Middle frontal gyrus (tissue), 1 donor: ENCODE measurements around the gene CR2.
A peak's percentile ranks its signal among the peaks of the same experiment; 100 is the strongest.
"Not testable (repeated sequence)": the region's sequence is repeated elsewhere in the genome, so short reads cannot be mapped to it uniquely, and the experiment has no call there.

Experiments used
- DNase-seq: peaks from one replicate; pipeline ENCODE4 v3.0.0-alpha.2; 2015; ENCODE audit warnings: low spot score; ENCODE audit errors: extremely low spot score

Gene CR2

GRCh38 chr1:207444514-207445217, 9.5 kb upstream of the CR2 start:
- no peak for DNase-seq

- DNase-seq, result no peak
Measured at GRCh38 chr1:207453710-207454045, 450 bp upstream of the CR2 start.

- no peak for DNase-seq
Measured at GRCh38 chr1:207455183-207455754, 1.1 kb downstream of the CR2 start.

GRCh38 chr1:207458414-207458813, 4.3 kb downstream of the CR2 start:
- no peak for DNase-seq

- no peak for DNase-seq
Measured at GRCh38 chr1:207459008-207459407, 4.9 kb downstream of the CR2 start.

GRCh38 chr1:207461649-207462048, 7.5 kb downstream of the CR2 start:
- DNase-seq, result no peak

- no peak for DNase-seq
Measured at GRCh38 chr1:207462535-207462934, 8.4 kb downstream of the CR2 start.

- no peak for DNase-seq
Measured at GRCh38 chr1:207463021-207463420, 8.9 kb downstream of the CR2 start.

- no peak for DNase-seq
Measured at GRCh38 chr1:207463571-207463970, 9.4 kb downstream of the CR2 start.

- no peak for DNase-seq
Measured at GRCh38 chr1:207470927-207471326, 16.8 kb downstream of the CR2 start.

- DNase-seq, result no peak
Measured at GRCh38 chr1:207474210-207474609, 20.1 kb downstream of the CR2 start.

- no peak for DNase-seq
Measured at GRCh38 chr1:207486198-207486597, 32.1 kb downstream of the CR2 start.

- DNase-seq, result no peak
Measured at GRCh38 chr1:207487636-207488035, 33.5 kb downstream of the CR2 start.

- DNase-seq, result no peak
Measured at GRCh38 chr1:207493212-207493611, 39.1 kb downstream of the CR2 start.

- DNase-seq, result no peak
Measured at GRCh38 chr1:207494171-207494570, 40.0 kb downstream of the CR2 start.

- not testable (repeated sequence) for DNase-seq
Measured at GRCh38 chr1:207495281-207495680, 41.2 kb downstream of the CR2 start.

- no peak for DNase-seq
Measured at GRCh38 chr1:207495801-207496792, 42.0 kb downstream of the CR2 start, which contains the start of gene CR1. Gene CR1 (plus strand): TSS chr1:207496157. CDS start chr1:207496268, 111 bp downstream.

GRCh38 chr1:207497941-207498340, 43.8 kb downstream of the CR2 start:
- no peak for DNase-seq

GRCh38 chr1:207499573-207499972, 45.4 kb downstream of the CR2 start:
- peak; percentile 32 for DNase-seq

- no peak for DNase-seq
Measured at GRCh38 chr1:207500306-207500705, 46.2 kb downstream of the CR2 start.

GRCh38 chr1:207501071-207501470, 46.9 kb downstream of the CR2 start:
- DNase-seq, result no peak

- DNase-seq, result no peak
Measured at GRCh38 chr1:207502726-207503125, 48.6 kb downstream of the CR2 start.
